ENCODE data around the gene SPHKAP. TPM values are rescaled to one million over a fixed set of nuclear protein-coding genes. Genes with fewer than 3 reads are reported as not detected.

Gene SPHKAP
- total RNA-seq, 2 experiments from 2014 or later: not detected

DNA sequence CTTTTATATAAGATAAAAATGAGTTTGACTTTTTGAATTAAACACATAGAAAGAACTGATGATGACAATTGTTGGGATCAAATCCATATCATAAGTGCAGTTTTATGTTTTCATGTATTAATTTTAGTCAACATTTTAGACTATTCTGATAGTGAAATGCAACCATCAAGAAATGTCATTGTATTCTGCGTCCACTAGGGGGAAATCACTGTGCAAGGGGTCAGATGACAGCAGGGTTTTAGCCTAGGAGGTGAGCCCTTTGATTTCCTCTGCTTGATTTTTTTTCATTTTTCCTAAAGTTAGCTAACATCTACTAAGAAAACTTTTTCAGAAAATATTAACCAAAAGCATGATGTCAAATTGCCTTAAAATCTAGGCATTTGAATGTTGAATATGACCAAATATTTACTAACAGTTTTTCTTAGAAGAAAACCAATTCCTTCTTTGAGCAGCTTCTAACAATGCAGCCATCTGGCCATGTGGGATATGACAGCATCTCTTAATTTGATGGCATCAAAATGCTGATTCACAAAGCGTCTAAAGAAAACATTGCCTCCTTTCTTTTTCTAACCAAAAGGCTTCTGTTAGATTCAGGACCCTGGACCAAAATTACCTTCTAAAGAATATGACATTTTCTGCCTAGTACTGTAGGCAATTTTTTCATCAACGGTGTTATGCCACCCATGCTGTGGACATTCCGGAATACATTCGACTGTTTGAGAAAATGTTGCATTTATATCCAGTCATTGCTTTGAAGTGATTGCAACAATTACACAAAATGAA is 141.5 kb downstream of the SPHKAP start:
- H3K27ac Mint-ChIP-seq: no peak overlapping the region
- POLR2A ChIA-PET: no interaction called here
- no peaks in the 10 kb centered on the region for H3K27me3 Mint-ChIP-seq
- no peak overlapping the region for H3K4me3 Mint-ChIP-seq
- DNase-seq (no peak), ATAC-seq (no peak)
- CTCF ChIA-PET: interaction anchor here (0.6 to 1.4 kb wide), 5 partner anchors 14 to 99 kb away, joined by 3 to 5 read pairs (median 3); no protein-coding TSS in a partner anchor
- H3K9me3 Mint-ChIP-seq: peaks cover 4% of the 10 kb centered on the region
- intact Hi-C loops (cut with micrococcal nuclease): no loop called here
- TF ChIP-seq, protein P1, sequence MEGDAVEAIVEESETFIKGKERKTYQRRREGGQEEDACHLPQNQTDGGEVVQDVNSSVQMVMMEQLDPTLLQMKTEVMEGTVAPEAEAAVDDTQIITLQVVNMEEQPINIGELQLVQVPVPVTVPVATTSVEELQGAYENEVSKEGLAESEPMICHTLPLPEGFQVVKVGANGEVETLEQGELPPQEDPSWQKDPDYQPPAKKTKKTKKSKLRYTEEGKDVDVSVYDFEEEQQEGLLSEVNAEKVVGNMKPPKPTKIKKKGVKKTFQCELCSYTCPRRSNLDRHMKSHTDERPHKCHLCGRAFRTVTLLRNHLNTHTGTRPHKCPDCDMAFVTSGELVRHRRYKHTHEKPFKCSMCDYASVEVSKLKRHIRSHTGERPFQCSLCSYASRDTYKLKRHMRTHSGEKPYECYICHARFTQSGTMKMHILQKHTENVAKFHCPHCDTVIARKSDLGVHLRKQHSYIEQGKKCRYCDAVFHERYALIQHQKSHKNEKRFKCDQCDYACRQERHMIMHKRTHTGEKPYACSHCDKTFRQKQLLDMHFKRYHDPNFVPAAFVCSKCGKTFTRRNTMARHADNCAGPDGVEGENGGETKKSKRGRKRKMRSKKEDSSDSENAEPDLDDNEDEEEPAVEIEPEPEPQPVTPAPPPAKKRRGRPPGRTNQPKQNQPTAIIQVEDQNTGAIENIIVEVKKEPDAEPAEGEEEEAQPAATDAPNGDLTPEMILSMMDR (IDR thresholded peaks at IDR 0.05): peak; percentile 40
- H3K36me3 Mint-ChIP-seq (ENCODE audit: low read depth): no peaks in the 10 kb centered on the region
- H3K4me1 Mint-ChIP-seq (ENCODE audit: low read depth): no peaks in the 10 kb centered on the region

DNA sequence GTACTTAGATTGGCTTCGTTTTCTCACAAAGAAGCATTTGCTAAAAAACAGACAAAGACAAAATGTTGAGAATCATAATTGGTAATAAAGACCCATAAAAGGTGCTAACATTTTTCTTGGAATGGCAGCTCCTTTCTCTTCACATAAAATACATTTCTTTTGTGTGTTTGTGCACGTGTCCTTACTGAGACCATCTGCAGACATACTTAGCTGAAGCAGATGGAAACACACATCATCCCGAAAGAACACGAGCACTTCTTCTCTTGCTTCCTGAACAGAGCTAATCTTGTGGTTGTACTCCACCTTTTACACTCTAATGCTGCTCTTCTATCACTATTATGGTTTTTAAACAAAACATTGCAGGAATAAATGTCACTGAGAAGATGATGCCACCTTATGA is 142.5 kb downstream of the SPHKAP start:
- Mint-ChIP-seq H3K27me3 (no peaks in the 10 kb centered on the region), H3K4me1 (ENCODE audit: low read depth) (no peaks in the 10 kb centered on the region), H3K27ac (no peak overlapping the region), H3K36me3 (ENCODE audit: low read depth) (no peaks in the 10 kb centered on the region), H3K9me3 (no peaks in the 10 kb centered on the region), H3K4me3 (no peak overlapping the region)
- CTCF ChIA-PET: interaction anchor here (1.1 to 1.4 kb wide), 2 partner anchors 13 to 23 kb away, joined by 3 to 5 read pairs; no protein-coding TSS in a partner anchor
- intact Hi-C loops (cut with micrococcal nuclease): no loop called here
- DNase-seq: no peak
- POLR2A ChIA-PET: no interaction called here
- no peak for ATAC-seq
- TF ChIP-seq, protein P1 (IDR thresholded peaks at IDR 0.05): no peak

DNA sequence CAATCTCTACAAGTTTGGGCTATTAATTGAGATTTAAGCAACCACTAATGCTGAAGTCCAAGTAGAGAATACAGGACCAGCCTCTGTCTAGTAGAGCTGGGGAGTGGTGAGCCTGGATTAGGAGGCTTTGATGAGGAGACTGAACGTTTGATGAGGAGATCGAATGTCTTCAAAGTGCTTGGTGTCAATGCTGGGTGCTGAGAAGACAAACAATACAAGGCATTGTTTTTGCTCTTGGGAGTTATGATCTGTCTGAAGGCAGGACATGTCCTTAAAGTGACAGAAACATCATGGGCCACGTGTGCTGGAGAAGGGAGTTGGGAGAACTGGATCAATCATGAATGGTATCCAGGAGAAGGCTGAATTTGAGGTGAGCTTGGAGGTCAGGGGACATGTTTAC is 143.6 kb downstream of the SPHKAP start:
- TF ChIP-seq, protein P1 (IDR thresholded peaks at IDR 0.05): no peak
- Mint-ChIP-seq H3K4me1 (ENCODE audit: low read depth) (no peaks in the 10 kb centered on the region), H3K27me3 (no peaks in the 10 kb centered on the region), H3K9me3 (no peaks in the 10 kb centered on the region), H3K27ac (no peak overlapping the region), H3K36me3 (ENCODE audit: low read depth) (no peaks in the 10 kb centered on the region), H3K4me3 (no peak overlapping the region)
- intact Hi-C loops (cut with micrococcal nuclease): no loop called here
- DNase-seq (no peak), ATAC-seq (no peak)
- POLR2A ChIA-PET: no interaction called here
- CTCF ChIA-PET: no interaction called here

DNA sequence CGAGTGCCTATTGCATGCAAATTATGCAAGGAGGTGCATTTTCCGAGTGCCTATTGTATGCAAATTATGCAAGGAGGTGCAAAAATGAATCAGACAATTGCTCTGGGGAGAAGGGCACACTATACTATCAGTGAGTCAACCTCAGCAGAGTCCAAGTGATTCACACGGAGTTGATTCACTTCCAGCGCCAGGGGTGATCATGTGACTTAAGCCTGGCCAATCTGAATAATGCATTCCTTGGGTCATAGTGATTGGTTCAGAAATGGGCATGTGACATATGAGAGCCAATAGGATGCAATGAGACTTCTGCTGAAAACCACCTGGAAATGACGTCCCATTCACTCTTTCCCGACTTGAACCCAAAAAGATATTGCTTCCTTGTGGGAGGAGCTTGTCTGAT is 157.9 kb downstream of the SPHKAP start:
- ATAC-seq (no peak), DNase-seq (no peak)
- intact Hi-C loops (cut with micrococcal nuclease): no loop called here
- Mint-ChIP-seq H3K27ac (no peak overlapping the region), H3K36me3 (ENCODE audit: low read depth) (no peaks in the 10 kb centered on the region), H3K4me3 (no peak overlapping the region), H3K4me1 (ENCODE audit: low read depth) (no peaks in the 10 kb centered on the region), H3K27me3 (no peaks in the 10 kb centered on the region), H3K9me3 (peaks cover 3% of the 10 kb centered on the region)
- TF ChIP-seq, protein P1 (IDR thresholded peaks at IDR 0.05): no peak
- ChIA-PET CTCF (no interaction called here), POLR2A (no interaction called here)

DNA sequence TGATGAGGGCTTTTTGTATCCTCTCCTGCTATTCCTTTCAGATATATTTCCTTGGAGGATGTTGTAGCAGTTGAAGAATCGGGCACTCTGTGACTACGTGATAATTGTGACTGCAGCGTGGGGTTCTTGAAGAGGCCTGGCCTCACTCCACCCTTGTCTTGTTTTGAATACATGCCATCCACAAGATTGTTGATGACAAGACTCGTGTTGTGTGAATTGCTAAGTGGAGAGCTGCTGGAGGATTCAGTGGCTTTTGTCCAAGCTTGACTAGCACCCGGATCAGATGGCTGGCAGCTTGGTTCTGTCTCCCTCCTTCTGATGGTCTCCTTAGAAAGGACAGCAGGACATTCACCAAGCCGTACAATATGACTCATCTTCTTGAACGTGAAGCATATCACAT is 163.2 kb downstream of the SPHKAP start:
- ATAC-seq (no peak), DNase-seq (no peak)
- intact Hi-C loops (cut with micrococcal nuclease): no loop called here
- POLR2A ChIA-PET: no interaction called here
- Mint-ChIP-seq H3K9me3 (no peaks in the 10 kb centered on the region), H3K4me3 (no peak overlapping the region), H3K27ac (no peak overlapping the region), H3K27me3 (no peaks in the 10 kb centered on the region), H3K36me3 (ENCODE audit: low read depth) (no peaks in the 10 kb centered on the region), H3K4me1 (ENCODE audit: low read depth) (no peaks in the 10 kb centered on the region)
- CTCF ChIA-PET: interaction anchor here (1.0 kb wide), 1 partner anchor 22 kb away, joined by 3 read pairs; no protein-coding TSS in a partner anchor
- TF ChIP-seq, protein P1 (IDR thresholded peaks at IDR 0.05): no peak
